MM.1S (cell line): Measurements from ENCODE around the gene ATXN1.

Experiments
- DNase-seq: peaks from one replicate; pipeline ENCODE4 v3.0.0-alpha.2; 2015
- H2AFZ ChIP-seq: fragments of 300-600 bp; sonication (generic); 2 replicates; pipeline ENCODE4 v1.6.0; 2016; ENCODE audit warnings: antibody characterized with exemption, low read length
- H3F3A ChIP-seq: fragments of 300-600 bp; sonication (generic); 2 replicates; pipeline ENCODE4 v1.6.1; 2016; ENCODE audit warnings: mild to moderate bottlenecking, antibody characterized with exemption, low read length, moderate library complexity, mixed read lengths; ENCODE audit not compliant: insufficient read depth
- H3K27ac ChIP-seq: fragments of 300-600 bp; sonication (generic); 2 replicates; pipeline ENCODE4 v1.5.1; 2016; ENCODE audit warnings: mild to moderate bottlenecking, low read length
- H3K27me3 ChIP-seq: fragments of 300-600 bp; sonication (generic); replicated peaks from 2 replicates; pipeline ENCODE4 v1.6.0; 2016; ENCODE audit warnings: low read length; ENCODE audit not compliant: insufficient read depth
- H3K36me3 ChIP-seq: fragments of 300-600 bp; sonication (generic); replicated peaks from 2 replicates; pipeline ENCODE4 v1.6.1; 2016; ENCODE audit warnings: mild to moderate bottlenecking, low read length, mixed read lengths; ENCODE audit not compliant: insufficient read depth
- H3K4me1 ChIP-seq: fragments of 300-600 bp; sonication (generic); 2 replicates; pipeline ENCODE4 v1.6.1; 2016; ENCODE audit warnings: low read length, mixed read lengths
- H3K4me2 ChIP-seq: fragments of 300-600 bp; sonication (generic); 2 replicates; pipeline ENCODE4 v1.6.0; 2016; ENCODE audit warnings: low read depth, low read length
- H3K4me3 ChIP-seq: fragments of 300-600 bp; sonication (generic); 2 replicates; pipeline ENCODE4 v1.5.1; 2016; ENCODE audit warnings: low read length, mixed read lengths
- H3K79me2 ChIP-seq: fragments of 300-600 bp; sonication (generic); 2 replicates; pipeline ENCODE4 v1.6.1; 2016; ENCODE audit warnings: mixed run types, low read length, mixed read lengths
- H3K9ac ChIP-seq: fragments of 300-600 bp; sonication (generic); 2 replicates; pipeline ENCODE4 v1.6.1; 2016; ENCODE audit warnings: low read length, mixed read lengths
- H3K9me2 ChIP-seq: fragments of 300-600 bp; sonication (generic); replicated peaks from 2 replicates; pipeline ENCODE4 v1.6.1; 2016; ENCODE audit warnings: mild to moderate bottlenecking, low read length, mixed read lengths; ENCODE audit not compliant: insufficient read depth
- H3K9me3 ChIP-seq: fragments of 300-600 bp; sonication (generic); replicated peaks from 2 replicates; pipeline ENCODE4 v1.6.1; 2016; ENCODE audit warnings: mild to moderate bottlenecking, low read length, mixed read lengths; ENCODE audit not compliant: insufficient read depth
- H4K20me1 ChIP-seq: fragments of 300-600 bp; sonication (generic); 2 replicates; pipeline ENCODE4 v1.6.1; 2016; ENCODE audit warnings: mild to moderate bottlenecking, low read length, moderate library complexity, mixed read lengths; ENCODE audit not compliant: insufficient read depth
- CTCF ChIP-seq: fragments of 300-600 bp; sonication (generic); IDR thresholded peaks from 2 replicates; pipeline ENCODE4 v1.5.1; 2016; ENCODE audit warnings: antibody characterized with exemption, low read length, mixed read lengths
- EZH2 ChIP-seq: fragments of 300-600 bp; sonication (generic); optimal IDR thresholded peaks from 2 replicates; pipeline ENCODE3; 2017; ENCODE audit warnings: low read depth, mild to moderate bottlenecking, antibody characterized with exemption, low read length, mixed read lengths
- EZH2phosphoT487 ChIP-seq: fragments of 300-600 bp; sonication (generic); IDR thresholded peaks from 2 replicates; pipeline ENCODE4 v1.6.1; 2018; ENCODE audit warnings: antibody characterized with exemption, low read length

ATXN1 gene

GRCh38 chr6:16777794-16778193 is 16.5 kb upstream of the ATXN1 start:
- no peaks in the 10 kb centered on the region for H4K20me1 ChIP-seq
- H3K4me1 ChIP-seq: no peaks in the 10 kb centered on the region

GRCh38 chr6:16776394-16777017 is 15.2 kb upstream of the ATXN1 start:
- Histone ChIP-seq H2AFZ (no peak overlapping the region), H3K9me3 (no peaks in the 10 kb centered on the region)
- no peak for TF ChIP-seq EZH2
- no peak for TF ChIP-seq CTCF
- TF ChIP-seq EZH2phosphoT487: no peak

More at GRCh38 chr6:16777794-16778193, 16.5 kb upstream of the ATXN1 start:
- Histone ChIP-seq H3F3A (no peaks in the 10 kb centered on the region), H3K9ac (no peak overlapping the region), H3K4me3 (no peak overlapping the region), H3K27ac (no peak overlapping the region), H3K27me3 (no peaks in the 10 kb centered on the region), H3K36me3 (no peaks in the 10 kb centered on the region), H3K4me2 (no peak overlapping the region), H3K79me2 (no peaks in the 10 kb centered on the region), H3K9me3 (no peaks in the 10 kb centered on the region), H3K9me2 (no peaks in the 10 kb centered on the region), H2AFZ (no peak overlapping the region)
- TF ChIP-seq CTCF (no peak), EZH2 (no peak), EZH2phosphoT487 (no peak)
- no peak for DNase-seq

GRCh38 chr6:16774437-16774836 is 13.2 kb upstream of the ATXN1 start:
- Histone ChIP-seq H3K27me3 (no peaks in the 10 kb centered on the region), H3K9me3 (no peaks in the 10 kb centered on the region), H3K36me3 (no peaks in the 10 kb centered on the region), H3K4me1 (no peaks in the 10 kb centered on the region), H3K9ac (no peak overlapping the region), H3K4me2 (no peak overlapping the region), H3K27ac (no peak overlapping the region), H3K79me2 (no peaks in the 10 kb centered on the region), H4K20me1 (no peaks in the 10 kb centered on the region), H3F3A (no peaks in the 10 kb centered on the region), H2AFZ (no peak overlapping the region), H3K9me2 (no peaks in the 10 kb centered on the region), H3K4me3 (no peak overlapping the region)
- no peak for DNase-seq
- TF ChIP-seq EZH2phosphoT487 (no peak), EZH2 (no peak), CTCF (no peak)

More at GRCh38 chr6:16776394-16777017, 15.2 kb upstream of the ATXN1 start:
- DNase-seq: no peak
- Histone ChIP-seq H3K9me2 (no peaks in the 10 kb centered on the region), H3K36me3 (no peaks in the 10 kb centered on the region), H3K4me1 (no peaks in the 10 kb centered on the region), H3K4me2 (no peak overlapping the region), H4K20me1 (no peaks in the 10 kb centered on the region), H3K9ac (no peak overlapping the region), H3K79me2 (no peaks in the 10 kb centered on the region), H3K4me3 (no peak overlapping the region), H3F3A (no peaks in the 10 kb centered on the region), H3K27ac (no peak overlapping the region), H3K27me3 (no peaks in the 10 kb centered on the region)
